Activated CD8-positive, alpha-beta memory T cell treated with anti-CD3 and anti-CD28 coated beads, Interleukin-2, amount 50 U/mL, for 24 hours (primary cell): Measurements from ENCODE around the gene FGGY.

Experiments
- DNase-seq: peaks from one replicate; pipeline ENCODE4 v3.0.0-alpha.2; 2020; ENCODE audit errors: extremely low read depth

The FGGY gene

DNA sequence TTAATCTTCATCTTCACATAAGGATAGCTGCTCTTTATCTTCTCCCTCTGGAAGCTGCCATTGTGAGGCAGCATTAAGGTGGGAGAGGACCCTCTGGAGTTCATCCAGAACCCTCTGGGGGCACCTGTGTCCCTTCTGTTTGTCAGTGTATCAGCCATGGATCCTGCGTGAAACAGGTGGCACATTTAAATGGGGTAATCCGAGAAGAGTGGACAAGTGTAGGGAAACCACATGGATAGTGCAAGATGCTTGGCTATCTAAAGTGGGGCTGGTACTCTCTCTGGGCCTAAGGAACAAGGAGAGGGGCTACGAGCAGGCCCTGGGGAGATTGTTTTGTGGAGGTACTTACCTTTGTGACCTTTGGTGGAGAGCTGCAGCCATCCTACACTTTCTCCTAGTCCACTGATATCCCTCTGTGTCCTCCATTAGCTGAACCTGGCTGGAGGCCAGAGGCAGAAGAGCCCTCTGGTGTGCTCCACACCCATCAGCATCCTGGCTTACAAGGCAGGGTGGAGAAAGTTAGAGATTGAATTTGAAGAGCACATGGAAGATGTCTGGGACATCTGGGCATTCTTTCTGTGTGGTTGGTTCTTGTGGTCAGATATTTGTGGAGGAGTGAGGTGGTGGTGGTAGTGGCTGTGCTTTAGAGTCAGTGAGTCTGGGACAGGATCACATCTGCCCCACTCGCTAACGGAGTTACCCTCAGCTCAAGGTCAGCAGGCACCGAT lies 117.7 kb downstream of the FGGY start:
- DNase-seq = no peak

DNA sequence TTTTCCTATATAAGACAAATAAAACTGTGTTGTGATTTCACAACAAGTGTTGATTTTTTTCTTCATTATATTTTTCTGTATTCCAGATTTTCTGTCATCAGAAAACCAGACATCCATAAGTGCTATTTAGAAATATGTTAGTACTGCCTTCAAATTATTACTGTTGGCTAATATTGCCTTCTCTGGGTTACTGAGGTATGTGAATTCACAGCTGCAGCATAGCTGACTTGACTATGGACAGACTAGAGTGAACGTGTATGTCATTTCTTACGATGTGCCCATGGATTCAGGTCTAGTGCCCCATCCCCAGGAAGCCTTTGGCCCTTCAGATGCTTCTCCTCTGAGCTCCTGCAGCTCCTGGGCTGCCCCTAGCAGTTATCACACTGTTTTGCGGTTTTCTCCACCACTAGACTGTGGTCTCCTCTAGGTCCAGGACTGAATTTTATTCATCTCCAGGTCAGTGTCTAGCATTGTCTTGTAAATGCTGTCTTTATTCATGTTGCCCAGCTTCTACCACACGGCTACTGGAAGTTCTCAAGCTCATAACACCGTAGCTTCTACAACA lies 118.5 kb downstream of the FGGY start:
- DNase-seq = no peak

DNA sequence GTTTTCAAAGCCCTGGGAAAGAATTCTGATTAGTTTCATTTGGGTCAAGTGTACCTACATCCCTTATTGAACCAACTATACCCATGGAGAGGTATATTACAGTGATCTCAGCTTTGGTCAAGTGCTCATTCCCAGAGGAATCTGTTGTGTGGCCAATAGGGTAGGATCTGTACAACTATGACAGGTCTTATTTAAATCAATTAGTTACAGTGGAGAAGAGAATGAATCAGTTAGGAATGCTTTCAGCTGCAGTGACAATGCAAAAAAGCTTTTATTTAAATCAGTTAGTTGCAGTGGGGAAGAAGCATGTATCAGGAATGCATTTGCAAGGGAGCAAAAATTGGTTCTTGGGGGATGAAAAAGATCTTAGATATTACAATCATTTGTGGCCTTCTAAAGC lies 119.0 kb downstream of the FGGY start:
- no peak for DNase-seq

DNA sequence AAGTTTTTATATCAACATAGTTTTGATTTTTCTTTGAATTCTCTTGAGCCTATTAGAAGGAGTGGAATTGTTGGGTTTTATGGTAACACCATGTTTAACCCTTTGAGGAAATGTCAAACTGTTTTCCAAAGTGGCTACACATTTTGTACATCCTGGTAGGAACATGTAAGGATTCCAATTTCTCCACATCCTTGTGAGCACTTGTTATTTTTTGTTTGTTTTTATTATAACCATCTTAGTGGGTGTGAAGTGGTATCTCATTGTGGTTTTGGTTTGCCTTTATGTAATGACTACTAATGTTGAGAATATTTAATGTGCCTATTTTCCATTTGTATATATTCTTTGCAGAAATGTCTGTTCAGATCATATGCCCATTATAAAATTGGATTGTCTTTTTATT lies 120.5 kb downstream of the FGGY start:
- DNase-seq = no peak

DNA sequence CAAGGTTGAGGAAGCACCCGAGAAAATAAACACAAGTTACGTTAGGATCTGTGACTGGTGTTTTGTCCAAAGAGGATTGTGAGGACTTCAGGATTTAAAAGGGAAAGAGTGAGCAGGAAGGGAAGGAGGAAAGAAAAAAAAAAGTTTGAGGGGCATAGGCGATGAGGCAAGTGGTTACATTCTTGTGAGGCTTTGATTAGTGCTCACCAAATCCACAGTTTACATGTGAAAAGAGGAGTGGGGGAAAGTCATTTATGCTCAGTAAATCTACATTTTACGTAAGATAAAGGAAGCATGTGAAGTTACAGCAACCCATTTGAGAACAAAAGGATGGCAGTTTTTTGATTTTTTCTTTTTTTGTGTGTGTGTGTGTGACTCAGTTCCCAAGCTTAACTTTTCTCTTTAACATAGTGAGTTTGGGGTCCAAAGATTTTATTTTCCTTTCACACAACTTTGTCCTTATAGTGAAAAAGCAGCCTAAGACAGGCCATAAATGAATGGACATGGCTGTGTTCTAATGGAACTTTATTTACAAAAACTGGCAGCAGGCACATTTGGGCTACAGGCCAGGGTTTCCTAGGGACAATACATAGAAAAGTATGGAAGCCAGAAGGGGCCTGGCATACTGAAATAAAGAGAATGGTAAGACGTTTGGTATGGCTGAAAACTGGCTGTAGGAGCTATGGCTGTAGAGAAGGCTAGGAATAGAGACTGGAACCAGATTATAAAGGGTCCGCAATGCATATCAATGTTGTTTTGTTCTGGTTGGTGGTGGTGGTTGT lies 121.7 kb downstream of the FGGY start:
- no peak for DNase-seq

DNA sequence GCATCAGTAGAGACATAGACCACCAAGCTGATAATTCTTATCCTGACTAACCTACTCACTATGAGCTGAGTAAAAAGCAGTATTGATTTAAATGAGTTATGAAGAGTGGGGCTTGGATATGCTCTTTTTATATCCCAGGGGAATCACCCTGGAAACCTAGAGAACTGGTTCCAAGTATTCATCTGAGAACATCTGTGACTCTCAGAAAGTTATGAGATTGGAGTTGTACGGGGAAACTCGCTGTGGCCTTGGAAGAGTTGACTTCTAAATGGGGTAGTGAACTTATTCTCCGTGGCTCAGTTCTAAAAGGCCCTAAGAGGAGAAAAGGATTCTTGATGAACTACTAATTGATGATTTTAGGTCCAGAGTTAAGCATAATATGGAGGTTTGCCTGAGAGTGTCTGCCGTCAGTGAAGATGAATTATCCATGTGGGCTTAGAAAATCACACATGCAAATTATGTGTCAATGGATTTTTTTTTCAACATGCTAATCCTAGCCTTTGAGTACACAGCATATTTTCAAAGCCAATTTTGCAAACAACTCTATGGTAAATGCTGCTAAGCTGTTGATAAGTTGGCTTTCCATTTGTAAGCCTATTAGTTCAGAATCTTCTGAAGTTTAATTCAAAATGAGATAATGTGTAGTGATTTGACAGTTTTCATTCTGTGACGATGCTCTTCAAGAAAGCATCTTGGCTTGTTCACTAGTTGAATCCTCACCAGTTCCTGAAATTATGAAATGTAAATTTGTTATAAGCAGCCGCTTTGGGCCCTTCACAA lies 122.7 kb downstream of the FGGY start:
- DNase-seq = no peak

DNA sequence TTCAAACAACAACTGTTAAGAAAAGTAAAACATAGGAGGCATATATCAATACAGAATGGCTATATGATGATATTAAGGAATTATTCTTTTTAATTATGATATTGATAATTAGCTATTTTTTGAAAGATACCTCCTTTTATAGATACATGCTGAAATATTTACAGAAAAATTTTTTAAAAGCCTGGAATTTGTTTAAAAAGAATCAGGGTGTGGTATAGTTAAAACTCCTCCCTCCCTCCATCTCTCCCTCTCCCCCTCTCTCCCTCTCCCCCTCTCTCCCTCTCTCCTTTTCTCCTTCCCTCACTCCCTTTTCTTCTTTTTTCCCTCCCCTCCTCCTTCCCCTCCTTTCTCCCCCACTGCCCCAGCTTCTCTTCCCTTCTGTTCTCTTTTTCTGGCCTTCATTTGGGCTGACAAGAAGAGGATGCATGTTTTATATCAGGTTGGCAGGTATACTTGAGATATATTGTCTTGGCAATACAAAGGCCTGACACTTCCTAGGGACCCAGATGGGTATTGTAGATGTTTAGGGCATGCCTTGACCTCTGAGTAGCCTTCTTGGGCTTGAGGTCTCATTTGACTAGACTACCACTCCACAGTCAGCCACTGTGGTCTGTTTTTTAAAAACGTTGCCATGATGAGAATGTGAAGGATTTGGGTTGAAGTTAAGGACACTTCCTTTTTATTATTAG lies 124.5 kb downstream of the FGGY start:
- DNase-seq = no peak

DNA sequence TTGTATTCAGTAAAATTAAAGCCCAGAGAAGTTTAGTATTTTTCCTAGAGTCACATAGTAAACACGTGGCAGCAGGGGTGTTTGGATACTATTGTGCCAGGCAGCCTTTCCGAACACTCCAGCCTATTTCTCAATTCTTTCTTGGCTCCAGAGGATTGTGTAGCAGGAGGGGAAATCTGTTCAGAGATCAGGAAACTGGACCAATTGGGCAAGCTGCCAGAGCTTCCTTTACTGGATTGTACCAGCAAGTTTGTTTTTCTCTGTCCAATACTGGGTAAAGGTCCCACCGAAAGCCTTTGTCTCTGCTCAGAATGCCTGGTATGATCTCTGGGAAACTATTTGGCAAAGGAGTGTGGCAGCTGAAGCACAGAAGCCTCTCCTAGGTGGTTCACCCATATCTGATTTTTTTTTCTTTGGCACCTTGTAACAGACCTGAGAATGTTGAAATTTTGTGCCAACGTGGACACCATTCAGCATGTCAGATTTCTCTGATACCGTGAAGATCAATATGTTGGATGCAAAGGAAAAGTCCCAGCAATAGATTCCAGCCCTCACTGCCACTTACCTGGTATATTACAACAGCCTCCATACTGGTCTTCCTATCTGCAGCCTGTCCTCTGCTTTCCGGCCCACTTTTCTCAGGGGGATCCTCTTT lies 126.2 kb downstream of the FGGY start:
- no peak for DNase-seq

DNA sequence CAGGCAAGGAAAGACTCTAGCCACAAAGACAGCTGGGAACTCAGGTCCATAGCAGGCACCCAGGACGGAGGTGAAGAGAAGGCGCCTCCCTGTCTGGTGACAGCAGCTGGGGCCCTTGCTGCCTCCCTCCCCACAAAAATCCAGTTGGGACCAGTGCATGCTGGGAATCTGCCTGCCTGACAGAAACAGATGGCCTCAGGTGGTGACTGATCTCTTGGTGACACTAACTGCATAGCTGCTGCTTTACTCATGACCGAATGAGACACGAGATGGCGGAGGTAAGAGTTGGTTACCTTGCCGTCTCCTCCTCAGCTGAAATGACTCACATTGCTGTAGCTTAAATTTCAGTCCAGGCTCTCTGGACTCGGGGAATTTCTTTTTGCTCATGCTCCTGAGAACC lies 130.3 kb downstream of the FGGY start:
- no peak for DNase-seq

DNA sequence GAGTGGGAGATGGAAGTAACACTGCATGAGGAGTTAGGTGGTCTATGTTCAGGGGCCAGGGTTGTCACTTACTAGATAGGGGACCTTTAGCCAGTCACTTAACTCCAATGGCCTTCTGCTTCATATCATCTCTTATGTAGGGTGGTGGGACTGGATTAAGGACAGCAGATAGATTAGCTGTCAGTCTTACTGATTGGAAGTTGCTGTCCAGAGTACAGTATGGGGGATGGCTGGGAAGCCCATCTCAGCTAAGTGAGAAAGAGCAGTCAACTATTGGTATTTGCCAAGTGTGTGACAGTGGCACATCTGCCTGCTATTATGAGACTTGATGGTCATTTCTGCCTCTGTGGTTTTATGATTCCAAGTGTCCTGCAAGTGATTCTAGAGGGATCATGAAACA lies 130.9 kb downstream of the FGGY start:
- no peak for DNase-seq

DNA sequence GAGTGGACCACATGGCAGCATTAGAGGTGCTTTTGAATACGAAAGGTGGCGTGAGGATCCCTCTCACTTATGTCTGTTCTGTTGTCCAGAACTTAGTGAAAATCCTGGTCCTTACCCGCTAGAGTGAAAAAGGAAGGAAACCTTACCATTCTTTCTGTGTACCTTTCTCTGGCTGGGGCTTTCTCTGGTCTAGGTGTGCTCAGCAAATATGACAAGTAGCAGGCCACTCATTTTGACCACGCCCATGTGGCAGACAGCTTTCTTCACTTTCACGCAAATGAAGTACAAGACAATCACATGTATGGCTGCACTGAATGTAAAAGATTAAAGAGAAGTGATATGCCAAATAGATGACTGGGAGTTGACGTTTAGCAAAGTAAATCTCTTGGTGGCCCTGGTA lies 131.9 kb downstream of the FGGY start:
- DNase-seq = no peak

DNA sequence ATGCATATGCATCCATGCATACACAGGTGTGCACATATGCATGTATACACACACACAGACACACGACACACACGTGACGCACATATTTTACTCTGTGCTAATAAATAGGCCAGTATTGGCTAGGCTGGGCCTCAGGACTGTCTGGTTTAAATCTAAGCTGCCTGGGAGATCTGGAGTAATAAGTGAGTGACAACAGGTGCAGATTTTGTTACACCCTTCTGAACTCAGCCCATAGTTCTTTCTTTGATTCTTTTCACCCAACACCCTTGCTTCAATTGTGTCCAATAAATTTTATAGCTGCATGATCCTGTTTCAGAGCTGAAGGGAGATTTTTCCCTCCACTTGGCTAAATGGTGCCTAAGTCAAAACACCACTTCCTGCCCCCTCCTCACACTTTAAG lies 132.8 kb downstream of the FGGY start:
- no peak for DNase-seq

DNA sequence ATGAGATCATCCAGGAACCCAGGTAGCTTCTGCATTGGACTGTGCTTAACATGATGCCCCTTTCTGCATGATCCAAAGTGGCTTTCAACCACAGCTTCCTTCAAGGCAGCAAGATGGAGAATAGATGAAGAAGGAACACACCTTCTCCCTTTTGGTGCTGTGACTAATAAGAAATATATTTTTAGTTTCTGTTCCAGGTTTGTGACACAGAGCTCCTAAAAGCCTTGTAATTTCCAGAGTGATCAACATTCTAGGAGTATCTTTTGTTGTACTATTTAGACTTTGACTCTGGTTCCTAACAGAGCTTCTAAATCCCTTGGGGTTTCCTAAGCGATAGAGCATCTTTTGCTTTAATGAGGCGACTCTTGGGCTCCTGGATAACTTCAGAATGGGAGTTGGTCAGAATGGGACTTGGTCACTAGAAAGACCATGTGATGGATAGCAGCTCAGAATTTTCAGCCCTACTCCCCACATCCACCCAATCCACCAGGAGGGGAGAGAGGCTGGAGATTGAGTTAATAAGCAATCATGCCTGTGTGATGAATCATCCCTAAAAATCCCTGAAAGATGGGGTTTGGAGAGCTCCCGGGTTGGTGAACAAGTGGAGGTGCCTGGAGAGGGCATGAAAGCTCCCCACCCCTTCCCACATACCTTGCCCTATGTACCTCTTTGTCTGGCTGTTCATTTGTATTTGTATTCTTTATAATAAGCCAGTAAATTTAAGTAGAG lies 134.8 kb downstream of the FGGY start:
- DNase-seq = no peak

DNA sequence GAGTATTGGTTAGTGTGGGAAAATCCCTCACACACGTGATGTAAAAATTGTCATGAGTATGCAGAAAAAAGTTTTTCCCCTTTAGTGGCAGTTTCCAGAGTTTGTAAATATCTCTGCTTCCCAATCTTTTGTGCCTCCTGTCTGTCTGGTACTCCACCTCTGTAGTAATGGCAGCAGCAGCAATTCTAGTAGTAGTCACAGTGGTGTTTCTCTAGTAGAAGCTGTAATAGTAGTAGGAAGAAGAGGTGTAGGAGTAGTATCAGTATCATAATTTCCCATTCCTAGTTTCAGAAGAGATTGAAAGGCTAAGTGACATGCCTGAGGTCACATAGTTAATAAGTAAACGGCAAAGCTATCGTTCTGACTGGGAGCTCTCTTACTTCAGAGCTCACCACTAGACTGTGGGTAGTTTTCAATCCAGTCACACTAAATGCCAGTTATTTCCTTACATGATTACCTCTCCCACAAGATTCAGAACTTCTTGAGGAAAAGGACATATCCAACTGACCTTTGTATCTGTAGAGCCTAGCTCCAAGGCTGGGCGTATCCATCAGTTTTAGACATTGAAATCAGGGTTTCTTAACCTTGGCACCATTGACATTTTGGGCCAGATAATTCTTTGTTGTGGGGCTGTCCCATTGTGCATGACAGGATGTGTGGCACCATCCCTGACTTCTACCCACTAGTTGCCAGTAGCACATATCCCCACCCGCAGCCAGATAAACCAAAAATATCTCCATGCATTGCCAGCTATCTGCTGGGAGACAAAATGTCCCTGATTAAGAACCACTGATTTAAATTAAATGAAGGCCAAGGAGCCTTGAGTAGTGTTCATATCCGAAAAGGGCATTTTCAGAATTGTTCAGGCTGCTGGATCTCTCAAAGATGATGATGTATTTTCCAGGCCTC lies 135.9 kb downstream of the FGGY start:
- DNase-seq = no peak

DNA sequence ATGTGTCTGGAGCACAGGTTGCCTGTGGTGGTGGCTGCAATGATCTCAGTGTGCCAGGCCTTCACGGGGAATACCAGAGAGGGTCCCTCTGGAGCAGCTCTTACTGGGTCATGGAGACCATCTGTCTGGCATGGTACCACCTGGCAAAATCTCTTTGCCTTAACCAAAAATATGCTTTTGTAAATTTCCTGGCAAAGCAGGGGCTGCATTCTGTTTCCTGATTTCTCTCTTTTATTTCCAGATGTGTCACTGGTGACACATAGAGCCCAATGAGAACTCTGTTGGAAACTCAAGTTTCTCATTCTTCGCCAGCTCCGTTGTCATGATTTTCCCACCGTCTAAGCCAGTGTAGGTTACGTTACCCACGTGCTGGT lies 136.5 kb downstream of the FGGY start:
- DNase-seq = no peak

DNA sequence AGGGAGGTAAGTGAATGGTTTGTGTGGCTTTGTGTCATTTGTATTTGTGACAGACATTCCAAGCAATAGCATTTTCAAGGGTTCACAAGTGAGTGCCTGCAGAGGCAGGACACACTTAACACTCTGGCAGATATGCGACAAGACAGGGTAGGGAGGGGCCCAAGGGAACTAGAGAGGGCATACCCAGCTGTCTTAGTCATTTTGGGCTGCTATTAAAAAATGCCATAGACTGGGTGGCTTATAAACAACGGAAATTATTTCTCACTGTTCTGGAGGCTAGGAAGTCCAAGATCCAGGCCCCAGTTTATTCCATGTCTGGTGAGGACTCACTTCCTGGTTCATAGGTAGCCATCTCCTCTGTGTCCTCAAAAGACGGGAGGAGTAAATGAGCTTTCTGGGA lies 137.4 kb downstream of the FGGY start:
- DNase-seq = no peak

DNA sequence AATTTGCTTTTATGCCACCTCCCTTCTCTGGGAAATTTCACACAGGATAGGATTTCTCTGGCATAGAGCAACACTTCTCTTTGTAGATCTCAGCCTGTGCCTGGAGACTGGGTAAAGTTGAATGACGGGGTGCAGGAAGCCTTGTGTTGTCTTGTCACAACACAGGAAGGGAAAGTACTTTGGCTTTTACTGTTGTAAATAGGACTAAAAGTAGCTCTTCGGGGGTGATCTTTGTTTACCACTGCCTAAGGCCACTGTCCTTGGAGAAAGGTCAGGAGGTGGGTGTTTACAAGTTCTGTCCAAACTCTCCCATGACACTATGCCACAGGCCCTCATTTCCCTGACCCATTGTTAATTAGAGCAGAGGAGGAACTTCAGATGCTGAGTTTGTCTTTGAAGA lies 139.7 kb downstream of the FGGY start:
- DNase-seq = no peak

DNA sequence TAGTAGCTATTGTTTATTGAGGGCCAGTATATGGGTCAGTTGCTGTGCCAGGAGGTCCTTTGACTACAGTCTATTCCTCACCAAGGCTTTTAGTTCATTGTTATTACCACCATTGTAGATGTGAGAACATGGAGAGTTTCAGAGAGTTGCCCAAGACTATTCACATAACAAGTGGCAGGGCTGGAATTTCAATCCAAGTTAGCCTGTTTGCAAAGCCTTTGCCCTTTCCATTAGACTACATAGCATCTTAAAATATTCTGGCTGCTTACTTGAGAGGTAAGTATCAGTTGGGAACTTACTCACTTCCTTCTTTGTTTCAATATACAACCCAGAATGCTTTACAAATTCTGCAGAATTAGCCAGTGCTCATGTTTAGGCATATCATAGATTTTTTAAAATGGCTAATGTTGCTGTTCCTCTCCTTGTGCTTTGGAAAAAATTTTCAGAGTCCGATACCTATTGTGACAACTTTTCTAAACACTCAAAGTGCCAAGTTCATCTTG lies 141.2 kb downstream of the FGGY start:
- no peak for DNase-seq

DNA sequence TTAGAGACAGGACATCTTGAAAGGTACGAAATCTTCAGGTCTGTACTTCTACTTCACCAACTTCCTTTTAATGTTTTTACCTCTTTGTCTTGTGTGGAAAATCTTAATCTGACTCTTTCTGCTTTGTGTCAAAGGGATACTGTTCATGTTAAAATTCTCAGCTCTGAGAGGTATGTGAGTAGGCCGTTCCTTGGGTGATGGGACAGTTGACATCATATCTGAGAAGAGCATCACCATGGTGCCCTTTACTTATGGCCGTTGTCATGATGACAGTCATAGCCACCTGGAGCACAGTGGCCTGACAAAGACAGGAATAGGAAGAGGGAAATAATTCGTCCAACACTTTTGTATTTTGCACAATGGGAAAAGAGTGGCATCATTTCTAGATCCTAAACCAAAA lies 145.6 kb downstream of the FGGY start:
- no peak for DNase-seq
